NCI-H446 (cell line): ENCODE data around the gene TAB2.
A peak's percentile ranks its signal among the peaks of the same experiment; 100 is the strongest.

Experiments
- DNase-seq, 2 experiments: peaks; one replicate each; lab custom pipeline; 2025; lab: John Stamatoyannopoulos, UW

The TAB2 gene

GRCh38 chr6:149317644-149318571, at the start of gene TAB2:
TSS of gene TAB2 (plus strand) at chr6:149317712. CDS start at chr6:149369998, 52,286 bp downstream.
- DNase-seq = peak; percentile 5 to 33

GRCh38 chr6:149268146-149268545, 49.4 kb upstream of the TAB2 start:
- no peak for DNase-seq

- no peak for DNase-seq
Measured at GRCh38 chr6:149268768-149269167, 48.7 kb upstream of the TAB2 start.

GRCh38 chr6:149270616-149271015, 46.9 kb upstream of the TAB2 start:
- no peak for DNase-seq

GRCh38 chr6:149271348-149272340, 45.9 kb upstream of the TAB2 start:
- no peak for DNase-seq

GRCh38 chr6:149273318-149273717, 44.2 kb upstream of the TAB2 start:
- DNase-seq = no peak

- no peak for DNase-seq
Measured at GRCh38 chr6:149275621-149276020, 41.9 kb upstream of the TAB2 start.

GRCh38 chr6:149277621-149278020, 39.9 kb upstream of the TAB2 start:
- no peak for DNase-seq

GRCh38 chr6:149278997-149279396, 38.5 kb upstream of the TAB2 start:
- DNase-seq = no peak

- DNase-seq = no peak
Measured at GRCh38 chr6:149284904-149285303, 32.6 kb upstream of the TAB2 start.

- no peak for DNase-seq
Measured at GRCh38 chr6:149285626-149286025, 31.9 kb upstream of the TAB2 start.

GRCh38 chr6:149286905-149287304, 30.6 kb upstream of the TAB2 start:
- no peak for DNase-seq

- DNase-seq = no peak
Measured at GRCh38 chr6:149289192-149289781, 28.2 kb upstream of the TAB2 start.

GRCh38 chr6:149289966-149290365, 27.5 kb upstream of the TAB2 start:
- DNase-seq = no peak

GRCh38 chr6:149293244-149293643, 24.3 kb upstream of the TAB2 start:
- DNase-seq = no peak

- no peak for DNase-seq
Measured at GRCh38 chr6:149300563-149300962, 16.9 kb upstream of the TAB2 start.

- DNase-seq = no peak
Measured at GRCh38 chr6:149302723-149303122, 14.8 kb upstream of the TAB2 start.

GRCh38 chr6:149303468-149303867, 14.0 kb upstream of the TAB2 start:
- no peak for DNase-seq

- no peak for DNase-seq
Measured at GRCh38 chr6:149305372-149305771, 12.1 kb upstream of the TAB2 start.

GRCh38 chr6:149306967-149307366, 10.5 kb upstream of the TAB2 start:
- no peak for DNase-seq

GRCh38 chr6:149311293-149311692, 6.2 kb upstream of the TAB2 start:
- DNase-seq = no peak

GRCh38 chr6:149311766-149312165, 5.7 kb upstream of the TAB2 start:
- DNase-seq = no peak
